ENCODE data around the gene FAM118A. TPM values are rescaled to one million over a fixed set of nuclear protein-coding genes. Genes with fewer than 3 reads are reported as not detected.
"Not testable (repeated sequence)": the region's sequence is repeated elsewhere in the genome, so short reads cannot be mapped to it uniquely, and the experiment has no call there.

The FAM118A gene
- polyA plus RNA-seq, 4 donors = 17.4 to 36.5 (median 28.7) TPM

GRCh38 chr22:45358127-45358526 lies 48.4 kb downstream of the FAM118A start:
- no peak for DNase-seq (ENCODE audit: low read depth in 4 of 4, low spot score in 3 of 4)

GRCh38 chr22:45359627-45360026 lies 49.9 kb downstream of the FAM118A start:
- no peak for DNase-seq (ENCODE audit: low read depth in 4 of 4, low spot score in 3 of 4)

- DNase-seq (ENCODE audit: low read depth in 4 of 4, low spot score in 3 of 4) = no peak
These were observed 57.0 kb downstream of the FAM118A start for GRCh38 chr22:45366713-45367112.

GRCh38 chr22:45373592-45373991 lies 63.9 kb downstream of the FAM118A start:
- not testable (repeated sequence) for DNase-seq (ENCODE audit: low read depth in 4 of 4, low spot score in 3 of 4)

GRCh38 chr22:45376009-45376408 lies 66.3 kb downstream of the FAM118A start:
- no peak for DNase-seq (ENCODE audit: low read depth in 4 of 4, low spot score in 3 of 4)

GRCh38 chr22:45376703-45377102 lies 67.0 kb downstream of the FAM118A start:
- DNase-seq (ENCODE audit: low read depth in 4 of 4, low spot score in 3 of 4) = no peak

- no peak for DNase-seq (ENCODE audit: low read depth in 4 of 4, low spot score in 3 of 4)
These were observed 71.6 kb downstream of the FAM118A start for GRCh38 chr22:45381348-45381747.

GRCh38 chr22:45389546-45389945 lies 79.8 kb downstream of the FAM118A start:
- DNase-seq (ENCODE audit: low read depth in 4 of 4, low spot score in 3 of 4) = no peak

Other genes with a start within 250 kb of the FAM118A start
- gene NUP50, start 146.0 kb upstream of the FAM118A start, polyA plus RNA-seq (ENCODE audit: insufficient read length in 4 of 4) = 10 to 100 TPM; 45.7 to 59.5 (median 53.8) TPM
- 10 to 100 TPM; 17.4 to 25.2 (median 24.1) TPM for gene KIAA0930, start 69.0 kb upstream of the FAM118A start, polyA plus RNA-seq (ENCODE audit: insufficient read length in 4 of 4)
- 10 to 100 TPM in 1 of 4 donors, 1 to 10 TPM in 2, under 1 TPM in 1; 0.22 to 11.5 (median 3.2) TPM for gene UPK3A, start 25.0 kb upstream of the FAM118A start, polyA plus RNA-seq (ENCODE audit: insufficient read length in 4 of 4)
- under 1 TPM; 0.14 to 0.53 (median 0.19) TPM for gene SMC1B, start 103.7 kb downstream of the FAM118A start, polyA plus RNA-seq (ENCODE audit: insufficient read length in 4 of 4)
- 1 to 10 TPM; 3.4 to 7.5 (median 7.4) TPM for gene RIBC2, start 103.8 kb downstream of the FAM118A start, polyA plus RNA-seq (ENCODE audit: insufficient read length in 4 of 4)
- gene FBLN1, start 192.9 kb downstream of the FAM118A start, polyA plus RNA-seq (ENCODE audit: insufficient read length in 4 of 4) = 100 to 1,000 TPM; 135 to 572 (median 169) TPM